Spleen (tissue), 11 donors: Measurements from ENCODE around the gene GJB1. TPM values are rescaled to one million over a fixed set of nuclear protein-coding genes. Genes with fewer than 3 reads are reported as not detected.
"Not testable (repeated sequence)": the region's sequence is repeated elsewhere in the genome, so short reads cannot be mapped to it uniquely, and the experiment has no call there.

Experiments
- DNase-seq: peaks from one replicate; pipeline ENCODE4 v3.0.0-alpha.2; 2020
- H3K27ac ChIP-seq, 8 donors: fragments of 200-600 bp; sonication (generic) in 7 of 8; 1 replicate in 4 of 8; 2 replicates in 4 of 8; pipeline versions ENCODE4 v1.5.0 to v1.8.0; 2016 to 2021; ENCODE audit warnings: inconsistent platforms in 4 of 8, mild to moderate bottlenecking in 4 of 8, moderate library complexity in 1 of 8
- H3K27me3 ChIP-seq, 7 donors: fragments of 200-600 bp; sonication (generic) in 6 of 7; replicated peaks in 1 of 7; 1 replicate in 4 of 7; 2 replicates in 3 of 7; pipeline versions ENCODE4 v1.5.0 to v1.8.0; 2016 to 2021; ENCODE audit warnings: inconsistent platforms in 3 of 7, mild to moderate bottlenecking in 1 of 7
- H3K36me3 ChIP-seq, 6 donors: fragments of 200-600 bp; sonication (generic) in 5 of 6; 1 replicate in 4 of 6; 2 replicates in 2 of 6; pipeline versions ENCODE4 v1.5.0 to v1.8.0; 2016 to 2021; ENCODE audit warnings: inconsistent platforms in 2 of 6
- H3K4me1 ChIP-seq, 6 donors: fragments of 200-600 bp; sonication (generic) in 5 of 6; 1 replicate in 3 of 6; 2 replicates in 3 of 6; pipeline versions ENCODE4 v1.5.0 to v1.8.0; 2016 to 2021; ENCODE audit warnings: inconsistent platforms in 3 of 6
- H3K4me3 ChIP-seq, 8 donors: fragments of 200-600 bp; sonication (generic) in 7 of 8; 1 replicate in 4 of 8; 2 replicates in 4 of 8; pipeline versions ENCODE4 v1.5.0 to v1.8.0; 2016 to 2021; ENCODE audit warnings: inconsistent platforms in 4 of 8, mild to moderate bottlenecking in 4 of 8, moderate library complexity in 2 of 8
- H3K9me3 ChIP-seq, 8 donors: fragments of 200-600 bp; sonication (generic) in 7 of 8; 1 replicate in 4 of 8; 2 replicates in 4 of 8; pipeline versions ENCODE4 v1.5.0 to v1.8.0; 2016 to 2021; ENCODE audit warnings: inconsistent platforms in 4 of 8
- POLR2A ChIP-seq, 3 donors: fragments of 450-650 bp; IDR thresholded peaks; one replicate each; pipeline ENCODE4 v1.5.1; 2017; ENCODE audit warnings: antibody characterized with exemption in 3 of 3, mild to moderate bottlenecking in 1 of 3
- POLR2AphosphoS5 ChIP-seq, 3 donors: sonication (generic); formaldehyde crosslinking; IDR thresholded peaks; one replicate each; pipeline ENCODE4 v1.5.1; 2017; ENCODE audit warnings: antibody characterized with exemption in 3 of 3
- WGBS, 5 donors: extraction: QIAGEN DNeasy Blood & Tissue Kit in 3 of 5; methylation state at CpG; one replicate each; pipeline versions ENCODE4 v1.1.5 to v1.1.7; 2013 to 2018; 5-methylcytosine and 5-hydroxymethylcytosine counted together
- intact Hi-C: fragments of 100-400 bp; cut with DNase I; formaldehyde crosslinking; loops from one replicate; pipeline ENCODE4 v1.15.0; 2023; ENCODE audit warnings: low total_unique reads
- polyA plus RNA-seq, 3 donors: library from polyadenylated mRNA; stranded (reverse); fragments of 200-250 nt; gene quantifications; one replicate each; pipeline ENCODE4 v1.2.1, GENCODE V29; 2013
- total RNA-seq, 7 donors: library from RNA; depleted of rRNA in 3 of 7; stranded (reverse); fragments of >200 nt in 3 of 7; fragmentation: NEBNext Ultra II Directional in 4 of 7; extraction: Animal tissue kit (Norgen Biotek cat#: 25700) in 4 of 7; gene quantifications; one replicate each; pipeline versions ENCODE4 v1.1.0 to v1.2.1, GENCODE V29; 2016 to 2021
- donor health status: healthy with polysubstance abuse.
- donor health status: DM: no; HTN: no; CAD: no; lungs with moderate emphysema.
- donor health status: DM: no; HTN: no; CAD: no.
- donor health status: Bipolar disorder and iron deficiency.
- donor health status: healthy.
- donor health status: DM: no; HTN: no; CAD: no.
- donor health status: DM: yes; HTN: yes; CAD: no.

Gene GJB1
- total and polyA plus RNA-seq, 10 donors = not detected

DNA sequence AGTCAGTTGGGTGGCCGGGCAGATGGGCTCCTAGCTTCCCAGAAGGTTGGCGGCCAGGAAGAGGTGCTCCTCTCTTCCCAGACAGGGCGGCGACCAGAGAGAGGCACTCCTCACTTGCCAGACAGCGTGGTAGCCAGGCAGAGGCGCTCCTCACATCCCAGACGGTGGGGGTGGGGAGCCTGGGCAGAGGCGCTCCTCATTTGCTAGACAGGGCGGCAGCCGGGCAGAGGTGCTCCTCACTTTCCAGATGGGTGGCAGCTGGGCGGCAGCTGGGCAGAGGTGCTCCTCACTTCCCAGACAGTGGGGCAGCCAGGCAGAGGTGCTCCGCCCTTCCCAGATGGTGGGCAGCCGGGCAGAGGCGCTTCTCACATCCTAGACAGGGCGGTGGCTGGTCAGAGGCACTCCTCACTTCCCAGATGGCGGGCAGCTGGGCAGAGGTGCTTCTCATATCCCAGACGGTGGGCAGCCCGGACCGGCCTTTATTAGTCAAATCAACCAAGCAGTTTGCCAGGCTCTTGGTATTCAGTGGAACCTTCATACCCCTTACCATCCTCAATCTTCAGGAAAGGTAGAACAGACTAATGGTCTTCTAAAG is 46.9 kb downstream of the GJB1 start:
- H3K27ac ChIP-seq = no peak overlapping the region
- H3K27me3 ChIP-seq = no peaks in the 10 kb centered on the region
- H3K36me3 ChIP-seq = no peaks in the 10 kb centered on the region
- DNase-seq = no peak
- intact Hi-C loops = no loop called here
- no peaks in the 10 kb centered on the region for H3K4me1 ChIP-seq
- WGBS, 5 donors = 84 to 95% (median 90%) methylated on average over 9 to 19 of the region's 19 CpGs
- H3K4me3 ChIP-seq = no peak overlapping the region
- TF ChIP-seq POLR2AphosphoS5 (IDR thresholded peaks at IDR 0.05) (no peak), POLR2A (IDR thresholded peaks at IDR 0.05) (no peak)
- peaks cover 0 to 18% (median 0%) of the 10 kb centered on the region in 8 donors for H3K9me3 ChIP-seq

DNA sequence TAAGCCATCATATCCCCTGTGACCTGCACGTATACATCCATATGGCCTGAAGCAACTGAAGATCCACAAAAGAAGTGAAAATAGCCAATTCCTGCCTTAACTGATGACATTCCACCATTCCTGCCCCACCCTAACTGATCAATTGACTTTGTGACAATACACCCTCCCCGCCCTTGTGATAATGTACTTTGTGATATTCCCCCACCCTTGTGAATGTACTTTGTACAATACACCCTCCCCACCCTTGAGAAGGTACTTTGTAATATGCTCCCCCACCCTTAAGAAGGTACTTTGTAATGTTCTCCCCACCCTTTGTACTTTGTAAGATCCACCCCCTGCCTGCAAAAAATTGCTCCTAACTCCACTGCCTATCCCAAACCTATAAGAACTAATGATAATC is 49.3 kb downstream of the GJB1 start:
- DNase-seq, H3K27me3 ChIP-seq, H3K4me1 ChIP-seq, H3K36me3 ChIP-seq, intact Hi-C loops, H3K4me3 ChIP-seq, H3K27ac ChIP-seq: not testable (repeated sequence)
- peaks cover 0 to 18% (median 0%) of the 10 kb centered on the region in 8 donors for H3K9me3 ChIP-seq
- 85 to 96% (median 86%) methylated on average over 2 of the region's 2 CpGs for WGBS, 5 donors

Other genes with a start within 250 kb of the GJB1 start
- gene SNX12, start 154.9 kb upstream of the GJB1 start, total RNA-seq = 10 to 100 TPM; 37.1 to 47.6 (median 41.0) TPM
- 10 to 100 TPM; 11.7 to 28.7 (median 14.0) TPM for gene SNX12, start 154.9 kb upstream of the GJB1 start, polyA plus RNA-seq
- gene FOXO4, start 127.4 kb upstream of the GJB1 start, total RNA-seq = 10 to 100 TPM; 19.1 to 50.9 (median 32.9) TPM
- gene FOXO4, start 127.4 kb upstream of the GJB1 start, polyA plus RNA-seq = 10 to 100 TPM in 1 of 3 donors, 1 to 10 TPM in 2; 5.1 to 12.9 (median 5.8) TPM
- gene CXorf65, start 116.5 kb upstream of the GJB1 start, total RNA-seq = 10 to 100 TPM in 1 of 7 donors, 1 to 10 TPM in 6; 1.7 to 14.4 (median 6.7) TPM
- gene CXorf65, start 116.5 kb upstream of the GJB1 start, polyA plus RNA-seq = 10 to 100 TPM in 1 of 3 donors, 1 to 10 TPM in 2; 3.7 to 27.2 (median 7.5) TPM
- 100 to 1,000 TPM in 6 of 7 donors, 10 to 100 TPM in 1; 92.6 to 174 (median 127) TPM for gene IL2RG, start 111.6 kb upstream of the GJB1 start, total RNA-seq
- gene IL2RG, start 111.6 kb upstream of the GJB1 start, polyA plus RNA-seq = 100 to 1,000 TPM in 2 of 3 donors, 10 to 100 TPM in 1; 89.8 to 155 (median 122) TPM
- gene MED12, start 104.6 kb upstream of the GJB1 start, total RNA-seq = 100 to 1,000 TPM in 3 of 7 donors, 10 to 100 TPM in 4; 90.0 to 151 (median 98.7) TPM
- 10 to 100 TPM in 1 of 3 donors, 1 to 10 TPM in 2; 5.2 to 15.6 (median 5.3) TPM for gene MED12, start 104.6 kb upstream of the GJB1 start, polyA plus RNA-seq
- 1 to 10 TPM in 4 of 7 donors, under 1 TPM in 3; 0.66 to 2.5 (median 1.2) TPM for gene NLGN3, start 78.4 kb upstream of the GJB1 start, total RNA-seq
- gene NLGN3, start 78.4 kb upstream of the GJB1 start, polyA plus RNA-seq = under 1 TPM; 0.14 to 0.58 (median 0.48) TPM
- 10 to 100 TPM; 22.2 to 34.5 (median 23.3) TPM for gene ZMYM3, start 30.9 kb downstream of the GJB1 start, total RNA-seq
- 10 to 100 TPM in 1 of 3 donors, 1 to 10 TPM in 2; 6.3 to 13.1 (median 8.7) TPM for gene ZMYM3, start 30.9 kb downstream of the GJB1 start, polyA plus RNA-seq
- gene NONO, start 60.4 kb downstream of the GJB1 start, total RNA-seq = 100 to 1,000 TPM; 218 to 249 (median 234) TPM
- 100 to 1,000 TPM; 101 to 128 (median 112) TPM for gene NONO, start 60.4 kb downstream of the GJB1 start, polyA plus RNA-seq
- 1 to 10 TPM; 1.5 to 8.3 (median 3.1) TPM for gene ITGB1BP2, start 78.5 kb downstream of the GJB1 start, total RNA-seq
- gene ITGB1BP2, start 78.5 kb downstream of the GJB1 start, polyA plus RNA-seq = 1 to 10 TPM; 1.4 to 1.8 (median 1.7) TPM
- gene TAF1, start 143.1 kb downstream of the GJB1 start, total RNA-seq = 10 to 100 TPM; 55.7 to 84.3 (median 70.4) TPM
- gene TAF1, start 143.1 kb downstream of the GJB1 start, polyA plus RNA-seq = 10 to 100 TPM in 1 of 3 donors, 1 to 10 TPM in 2; 7.0 to 14.2 (median 8.1) TPM